T-cell (primary cell): Measurements from ENCODE around the gene GCLC. TPM values are rescaled to one million over a fixed set of nuclear protein-coding genes. Genes with fewer than 3 reads are reported as not detected.

ENCODE experiments used
- ATAC-seq, 4 experiments: fragments of 200-7000 bp in 3 of 4; fragments of 150-1000 bp in 1 of 4; cut with Tn5 transposase; replicated peaks in 1 of 4; 1 replicate in 3 of 4; 2 replicates in 1 of 4; pipeline ENCODE4 v1.10.0; 2021; ENCODE audit warnings: moderate library complexity in 3 of 4, mild to moderate bottlenecking in 2 of 4, moderate number of reproducible peaks in 1 of 4
- CTCF ChIA-PET, 2 donors: fragments of 300-600 bp; sonication (Branson Sonifier 250); formaldehyde crosslinking; loops; one replicate each; lab custom pipeline; 2022; ENCODE audit warnings: antibody characterized with exemption in 2 of 2; lab: Charles Lee
- POLR2A ChIA-PET, 2 donors: fragments of 300-600 bp; sonication (Branson Sonifier 250); formaldehyde crosslinking; loops; one replicate each; lab custom pipeline; 2022; ENCODE audit warnings: antibody characterized with exemption in 2 of 2; lab: Charles Lee
- DNase-seq, 35 experiments: peaks; one replicate each; pipeline versions ENCODE4 v3.0.0 to v3.0.0-alpha.2; 2013 to 2023
- H3K27ac ChIP-seq: one replicate; pipeline ENCODE4 v1.5.1; 2013; ENCODE audit warnings: low read length
- H3K27me3 ChIP-seq, 2 experiments: replicated peaks in 1 of 2; 1 replicate in 1 of 2; 2 replicates in 1 of 2; pipeline versions ENCODE4 v1.6.1 to v1.7.0; 2013; ENCODE audit warnings: low read length in 1 of 2, mixed read lengths in 1 of 2; ENCODE audit not compliant: control insufficient read depth in 2 of 2, insufficient read depth in 2 of 2; ENCODE audit errors: extremely low read depth in 1 of 2
- H3K36me3 ChIP-seq, 2 donors: 1 replicate in 1 of 2; 2 replicates in 1 of 2; pipeline versions ENCODE4 v1.6.1 to v1.7.0; 2013; ENCODE audit warnings: low read length in 1 of 2; ENCODE audit not compliant: control insufficient read depth in 2 of 2, insufficient read depth in 1 of 2; ENCODE audit errors: extremely low read depth in 1 of 2
- H3K4me1 ChIP-seq, 2 experiments: 1 replicate in 1 of 2; 2 replicates in 1 of 2; pipeline versions ENCODE4 v1.6.1 to v1.7.0; 2013; ENCODE audit warnings: low read length in 2 of 2, mixed read lengths in 1 of 2; ENCODE audit not compliant: insufficient read depth in 2 of 2, control insufficient read depth in 1 of 2; ENCODE audit errors: extremely low read depth in 1 of 2
- H3K4me3 ChIP-seq, 2 donors: 1 replicate in 1 of 2; 2 replicates in 1 of 2; pipeline versions ENCODE4 v1.5.1 to v1.7.0; 2013; ENCODE audit warnings: mild to moderate bottlenecking in 2 of 2, low read length in 1 of 2, moderate library complexity in 1 of 2; ENCODE audit not compliant: control insufficient read depth in 1 of 2; ENCODE audit errors: extremely low read depth in 1 of 2
- H3K9me3 ChIP-seq: 2 replicates; pipeline ENCODE4 v1.7.0; 2013
- H3K27ac Mint-ChIP-seq, 2 donors: one replicate each; pipeline ENCODE4 v1.8.0; 2020 to 2021; ENCODE audit warnings: mild to moderate bottlenecking in 2 of 2, mixed read lengths in 2 of 2
- H3K27me3 Mint-ChIP-seq, 2 donors: one replicate each; pipeline ENCODE4 v1.8.0; 2021 to 2022; ENCODE audit warnings: mixed read lengths in 2 of 2
- H3K36me3 Mint-ChIP-seq: one replicate; pipeline ENCODE4 v1.8.0; 2021; ENCODE audit warnings: mixed read lengths
- H3K4me1 Mint-ChIP-seq, 3 donors: one replicate each; pipeline ENCODE4 v1.8.0; 2020 to 2022; ENCODE audit warnings: mixed read lengths in 3 of 3, mild to moderate bottlenecking in 1 of 3
- H3K4me3 Mint-ChIP-seq, 3 donors: one replicate each; pipeline ENCODE4 v1.8.0; 2020 to 2022; ENCODE audit warnings: mild to moderate bottlenecking in 3 of 3, mixed read lengths in 3 of 3, moderate library complexity in 3 of 3
- H3K9me3 Mint-ChIP-seq, 3 donors: one replicate each; pipeline ENCODE4 v1.8.0; 2020 to 2022; ENCODE audit warnings: mixed read lengths in 3 of 3
- WGBS: methylation state at CpG from one replicate; pipeline ENCODE4 v1.1.5; 2013; ENCODE audit warnings: missing lambda C conversion rate; ENCODE audit not compliant: insufficient coverage; 5-methylcytosine and 5-hydroxymethylcytosine counted together
- total RNA-seq, 35 experiments: library from RNA in 6 of 35; stranded (reverse) in 6 of 35; fragments of 120-200 nt in 1 of 35; gene quantifications; one replicate each; pipeline versions ENCODE4 v1.2.1 to v1.2.4 and lab custom pipeline; 2013 to 2026

Gene GCLC
- total RNA-seq, 5 donors from 2014 or later (not counting 1 experiment from before 2014, with no cell fraction given) = 25.2 to 38.2 (median 33.6) TPM

- Mint-ChIP-seq H3K27me3 (peaks cover 0 to 8% of the 10 kb centered on the region in 2 donors), H3K9me3 (no peaks in the 10 kb centered on the region), H3K36me3 (no peaks in the 10 kb centered on the region), H3K4me3 (no peak overlapping the region), H3K4me1 (no peaks in the 10 kb centered on the region), H3K27ac (no peak overlapping the region)
- no peaks in the 10 kb centered on the region for H3K4me1 ChIP-seq
- no peaks in the 10 kb centered on the region for H3K27me3 ChIP-seq
- POLR2A ChIA-PET = interaction anchor here in 1 of 2 donors (0.5 kb wide), 1 partner anchor 10 kb away, joined by 3 read pairs; no protein-coding TSS in a partner anchor
- H3K4me3 ChIP-seq = no peak overlapping the region
- DNase-seq = no peak
- no peak overlapping the region for H3K27ac ChIP-seq
- no peak for ATAC-seq
- 72% methylated on average over 5 of the region's 7 CpGs for WGBS
- H3K9me3 ChIP-seq = no peaks in the 10 kb centered on the region
- CTCF ChIA-PET = no interaction called here
- H3K36me3 ChIP-seq = no peaks in the 10 kb centered on the region
Observed at GRCh38 chr6:53585208-53585900, 40.5 kb upstream of the GCLC start.

GRCh38 chr6:53584726-53585125 is 39.8 kb upstream of the GCLC start:
- POLR2A ChIA-PET = no interaction called here
- Histone ChIP-seq H3K27me3 (no peaks in the 10 kb centered on the region), H3K27ac (no peak overlapping the region), H3K36me3 (no peaks in the 10 kb centered on the region), H3K9me3 (no peaks in the 10 kb centered on the region), H3K4me1 (no peaks in the 10 kb centered on the region), H3K4me3 (no peak overlapping the region)
- ATAC-seq (no peak), DNase-seq (no peak)
- Mint-ChIP-seq H3K27me3 (peaks cover 0 to 8% of the 10 kb centered on the region in 2 donors), H3K4me3 (no peak overlapping the region), H3K27ac (no peak overlapping the region), H3K4me1 (no peaks in the 10 kb centered on the region), H3K36me3 (no peaks in the 10 kb centered on the region), H3K9me3 (no peaks in the 10 kb centered on the region)
- WGBS = 86% methylated on average over 2 of the region's 2 CpGs
- CTCF ChIA-PET = no interaction called here

GRCh38 chr6:53583451-53583850 is 38.5 kb upstream of the GCLC start:
- ChIA-PET POLR2A (no interaction called here), CTCF (no interaction called here)
- Histone ChIP-seq H3K4me3 (no peak overlapping the region), H3K27ac (no peak overlapping the region), H3K9me3 (no peaks in the 10 kb centered on the region), H3K4me1 (no peaks in the 10 kb centered on the region), H3K27me3 (no peaks in the 10 kb centered on the region), H3K36me3 (no peaks in the 10 kb centered on the region)
- no peaks in the 10 kb centered on the region for H3K9me3 Mint-ChIP-seq
- H3K36me3 Mint-ChIP-seq = no peaks in the 10 kb centered on the region
- no peaks in the 10 kb centered on the region for H3K27me3 Mint-ChIP-seq
- H3K4me3 Mint-ChIP-seq = no peak overlapping the region
- no peaks in the 10 kb centered on the region for H3K4me1 Mint-ChIP-seq
- WGBS = no CpG with 5 or more reads among the region's 3 CpGs
- H3K27ac Mint-ChIP-seq = no peak overlapping the region
- DNase-seq (no peak), ATAC-seq (no peak)

- no peak overlapping the region for H3K4me3 Mint-ChIP-seq
- H3K9me3 Mint-ChIP-seq = no peaks in the 10 kb centered on the region
- ATAC-seq = no peak
- Histone ChIP-seq H3K4me3 (no peak overlapping the region), H3K36me3 (no peaks in the 10 kb centered on the region), H3K27ac (no peak overlapping the region), H3K27me3 (no peaks in the 10 kb centered on the region), H3K9me3 (no peaks in the 10 kb centered on the region), H3K4me1 (no peaks in the 10 kb centered on the region)
- H3K27ac Mint-ChIP-seq = no peak overlapping the region
- no peaks in the 10 kb centered on the region for H3K27me3 Mint-ChIP-seq
- H3K4me1 Mint-ChIP-seq = no peaks in the 10 kb centered on the region
- no CpG with 5 or more reads among the region's 2 CpGs for WGBS
- no peaks in the 10 kb centered on the region for H3K36me3 Mint-ChIP-seq
- ChIA-PET POLR2A (no interaction called here), CTCF (no interaction called here)
- no peak for DNase-seq
Observed at GRCh38 chr6:53582963-53583362, 38.1 kb upstream of the GCLC start.

- Histone ChIP-seq H3K27me3 (no peaks in the 10 kb centered on the region), H3K36me3 (no peaks in the 10 kb centered on the region), H3K4me3 (no peak overlapping the region), H3K27ac (no peak overlapping the region), H3K4me1 (no peaks in the 10 kb centered on the region), H3K9me3 (no peaks in the 10 kb centered on the region)
- H3K4me1 Mint-ChIP-seq = no peaks in the 10 kb centered on the region
- H3K27ac Mint-ChIP-seq = no peak overlapping the region
- POLR2A ChIA-PET = interaction anchor here in 1 of 2 donors (0.6 kb wide), 1 partner anchor 92 kb away, joined by 3 read pairs; no protein-coding TSS in a partner anchor
- no peaks in the 10 kb centered on the region for H3K27me3 Mint-ChIP-seq
- ATAC-seq (no peak), DNase-seq (no peak)
- no peaks in the 10 kb centered on the region for H3K9me3 Mint-ChIP-seq
- WGBS = no CpG with 5 or more reads among the region's 2 CpGs
- H3K4me3 Mint-ChIP-seq = no peak overlapping the region
- CTCF ChIA-PET = no interaction called here
- H3K36me3 Mint-ChIP-seq = no peaks in the 10 kb centered on the region
Observed at GRCh38 chr6:53581856-53582255, 37.0 kb upstream of the GCLC start.

- Histone ChIP-seq H3K4me3 (no peak overlapping the region), H3K9me3 (no peaks in the 10 kb centered on the region), H3K27me3 (no peaks in the 10 kb centered on the region), H3K4me1 (no peaks in the 10 kb centered on the region), H3K36me3 (no peaks in the 10 kb centered on the region), H3K27ac (no peak overlapping the region)
- H3K27ac Mint-ChIP-seq = no peak overlapping the region
- H3K27me3 Mint-ChIP-seq = no peaks in the 10 kb centered on the region
- H3K4me3 Mint-ChIP-seq = no peak overlapping the region
- DNase-seq (no peak), ATAC-seq (no peak)
- WGBS = no CpG with 5 or more reads among the region's 2 CpGs
- no peaks in the 10 kb centered on the region for H3K9me3 Mint-ChIP-seq
- ChIA-PET CTCF (no interaction called here), POLR2A (no interaction called here)
- no peaks in the 10 kb centered on the region for H3K4me1 Mint-ChIP-seq
- no peaks in the 10 kb centered on the region for H3K36me3 Mint-ChIP-seq
Observed at GRCh38 chr6:53581173-53581773, 36.4 kb upstream of the GCLC start.
